ENCODE results near the gene PRMT7. TPM values are rescaled to one million over a fixed set of nuclear protein-coding genes. Genes with fewer than 3 reads are reported as not detected.

The PRMT7 gene
- total and polyA plus RNA-seq, 2 donors from 2014 or later, result 20.4 to 33.7 TPM

GRCh38 chr16:68362262-68362913 lies 51.6 kb downstream of the PRMT7 start:
- Histone ChIP-seq H3K9me3 (ENCODE audit: control insufficient read depth in 2 of 3, insufficient read depth in 1 of 3, low read length in 3 of 3) (no peaks in the 10 kb centered on the region), H3K27me3 (ENCODE audit: control insufficient read depth, insufficient read depth, low read length) (no peaks in the 10 kb centered on the region), H3K36me3 (ENCODE audit: control insufficient read depth in 2 of 3, insufficient read depth in 3 of 3, low read length in 3 of 3) (peaks cover 0 to 6% (median 3%) of the 10 kb centered on the region in 3 donors), H3K4me1 (ENCODE audit: control insufficient read depth in 2 of 3, insufficient read depth in 2 of 3, low read depth in 1 of 3, low read length in 3 of 3) (peaks cover 0 to 7% (median 2%) of the 10 kb centered on the region in 3 donors), H3K9ac (ENCODE audit: low read length in 3 of 3) (no peak overlapping the region), H3K27ac (ENCODE audit: low read depth in 2 of 2, low read length in 2 of 2) (no peak overlapping the region), H3K4me3 (ENCODE audit: low read length in 3 of 3) (no peak overlapping the region)
- peak in 1 of 5 donors; percentile 64 for DNase-seq
- intact Hi-C loops (cut with DNase I), result no loop called here
- no peak for TF ChIP-seq CTCF (IDR thresholded peaks at IDR 0.05; ENCODE audit: borderline replicate concordance, extremely low read depth, insufficient read depth)
- no peak for FAIRE-seq

GRCh38 chr16:68362947-68363657 lies 52.3 kb downstream of the PRMT7 start:
- intact Hi-C loops (cut with DNase I), result no loop called here
- peaks cover 0 to 1% (median 0%) of the 10 kb centered on the region in 3 donors for H3K36me3 ChIP-seq (ENCODE audit: control insufficient read depth in 2 of 3, insufficient read depth in 3 of 3, low read length in 3 of 3)
- no peaks in the 10 kb centered on the region for H3K27me3 ChIP-seq (ENCODE audit: control insufficient read depth, insufficient read depth, low read length)
- peaks cover 0 to 7% (median 2%) of the 10 kb centered on the region in 3 donors for H3K4me1 ChIP-seq (ENCODE audit: control insufficient read depth in 2 of 3, insufficient read depth in 2 of 3, low read depth in 1 of 3, low read length in 3 of 3)
- H3K9ac ChIP-seq (ENCODE audit: low read length in 3 of 3), result no peak overlapping the region
- no peak overlapping the region for H3K4me3 ChIP-seq (ENCODE audit: low read length in 3 of 3)
- no peaks in the 10 kb centered on the region for H3K9me3 ChIP-seq (ENCODE audit: control insufficient read depth in 2 of 3, insufficient read depth in 1 of 3, low read length in 3 of 3)
- FAIRE-seq, result no peak
- no peak for DNase-seq
- TF ChIP-seq CTCF (IDR thresholded peaks at IDR 0.05; ENCODE audit: borderline replicate concordance, extremely low read depth, insufficient read depth), result no peak
- H3K27ac ChIP-seq (ENCODE audit: low read depth in 2 of 2, low read length in 2 of 2), result no peak overlapping the region

GRCh38 chr16:68363658-68364521 lies 53.1 kb downstream of the PRMT7 start:
- peak in 1 of 5 donors; percentile 69 for DNase-seq
- no peak for FAIRE-seq

More at GRCh38 chr16:68363658-68364521, 53.1 kb downstream of the PRMT7 start:
- no peaks in the 10 kb centered on the region for H3K36me3 ChIP-seq (ENCODE audit: control insufficient read depth in 2 of 3, insufficient read depth in 3 of 3, low read length in 3 of 3)
- H3K4me3 ChIP-seq (ENCODE audit: low read length in 3 of 3), result no peak overlapping the region
- peaks cover 0 to 7% (median 2%) of the 10 kb centered on the region in 3 donors for H3K4me1 ChIP-seq (ENCODE audit: control insufficient read depth in 2 of 3, insufficient read depth in 2 of 3, low read depth in 1 of 3, low read length in 3 of 3)
- TF ChIP-seq CTCF (IDR thresholded peaks at IDR 0.05; ENCODE audit: borderline replicate concordance, extremely low read depth, insufficient read depth), result no peak
- H3K27ac ChIP-seq (ENCODE audit: low read depth in 2 of 2, low read length in 2 of 2), result no peak overlapping the region
- intact Hi-C loops (cut with DNase I), result no loop called here
- no peaks in the 10 kb centered on the region for H3K27me3 ChIP-seq (ENCODE audit: control insufficient read depth, insufficient read depth, low read length)
- no peak overlapping the region for H3K9ac ChIP-seq (ENCODE audit: low read length in 3 of 3)
- H3K9me3 ChIP-seq (ENCODE audit: control insufficient read depth in 2 of 3, insufficient read depth in 1 of 3, low read length in 3 of 3), result no peaks in the 10 kb centered on the region
